ENCODE measurements around the gene NUMBL.

Gene NUMBL

DNA sequence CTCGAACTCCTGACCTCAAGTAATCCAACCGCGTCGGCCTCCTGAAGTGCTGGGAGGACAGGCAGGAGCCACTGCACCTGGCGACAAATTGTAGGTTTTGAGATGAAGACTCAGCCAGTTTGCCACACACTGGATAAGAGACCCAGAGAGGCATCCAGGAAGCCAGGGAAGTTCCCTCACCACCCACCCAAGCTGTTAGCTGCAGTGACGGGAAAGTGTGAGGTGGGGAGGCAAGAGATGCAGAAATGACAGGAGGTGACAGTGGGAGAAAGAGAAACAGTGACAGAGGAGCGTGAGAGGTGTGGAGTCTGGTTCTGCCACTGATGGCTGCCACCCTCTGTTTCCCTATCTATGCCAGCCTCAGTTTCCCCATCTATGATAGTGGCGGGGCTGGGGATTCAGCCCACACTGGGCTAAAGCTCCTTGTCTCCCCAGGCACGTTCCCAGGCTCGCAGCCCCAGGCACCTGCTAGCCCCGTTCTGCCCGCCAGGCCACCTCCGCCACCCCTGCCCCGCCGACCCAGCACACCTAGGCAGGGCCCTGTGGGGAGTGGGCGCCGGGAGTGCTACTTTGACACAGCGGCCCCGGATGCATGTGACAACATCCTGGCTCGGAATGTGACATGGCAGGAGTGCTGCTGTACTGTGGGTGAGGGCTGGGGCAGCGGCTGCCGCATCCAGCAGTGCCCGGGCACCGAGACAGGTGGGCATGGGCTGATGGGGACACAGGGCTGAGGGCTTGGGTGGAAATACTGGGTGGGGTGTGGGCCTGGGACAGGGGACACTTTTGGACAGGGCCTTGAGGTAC is 68.3 kb downstream of the NUMBL start:
- no peak for DNase-seq (ENCODE audit: low read depth in 1 of 2, low spot score in 1 of 2)
- Histone ChIP-seq H3K4me3 (replicated peaks; ENCODE audit: insufficient read depth, low read length) (no peak overlapping the region), H3K27ac (replicated peaks) (no peak overlapping the region), H3K27me3 (ENCODE audit: insufficient read depth, poor library complexity, severe bottlenecking) (no peaks in the 10 kb centered on the region)
- TF ChIP-seq GABPA (IDR thresholded peaks at IDR 0.05; ENCODE audit: low read depth) (no peak), POLR2AphosphoS5 (IDR thresholded peaks at IDR 0.05; ENCODE audit: low read depth) (no peak), SPI1 (IDR thresholded peaks at IDR 0.05; ENCODE audit: borderline replicate concordance, low read depth) (no peak)
- TF ChIP-seq, protein P1, sequence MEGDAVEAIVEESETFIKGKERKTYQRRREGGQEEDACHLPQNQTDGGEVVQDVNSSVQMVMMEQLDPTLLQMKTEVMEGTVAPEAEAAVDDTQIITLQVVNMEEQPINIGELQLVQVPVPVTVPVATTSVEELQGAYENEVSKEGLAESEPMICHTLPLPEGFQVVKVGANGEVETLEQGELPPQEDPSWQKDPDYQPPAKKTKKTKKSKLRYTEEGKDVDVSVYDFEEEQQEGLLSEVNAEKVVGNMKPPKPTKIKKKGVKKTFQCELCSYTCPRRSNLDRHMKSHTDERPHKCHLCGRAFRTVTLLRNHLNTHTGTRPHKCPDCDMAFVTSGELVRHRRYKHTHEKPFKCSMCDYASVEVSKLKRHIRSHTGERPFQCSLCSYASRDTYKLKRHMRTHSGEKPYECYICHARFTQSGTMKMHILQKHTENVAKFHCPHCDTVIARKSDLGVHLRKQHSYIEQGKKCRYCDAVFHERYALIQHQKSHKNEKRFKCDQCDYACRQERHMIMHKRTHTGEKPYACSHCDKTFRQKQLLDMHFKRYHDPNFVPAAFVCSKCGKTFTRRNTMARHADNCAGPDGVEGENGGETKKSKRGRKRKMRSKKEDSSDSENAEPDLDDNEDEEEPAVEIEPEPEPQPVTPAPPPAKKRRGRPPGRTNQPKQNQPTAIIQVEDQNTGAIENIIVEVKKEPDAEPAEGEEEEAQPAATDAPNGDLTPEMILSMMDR (IDR thresholded peaks at IDR 0.05; ENCODE audit: insufficient read depth, low read length), result no peak
- TF ChIP-seq, protein P2, sequence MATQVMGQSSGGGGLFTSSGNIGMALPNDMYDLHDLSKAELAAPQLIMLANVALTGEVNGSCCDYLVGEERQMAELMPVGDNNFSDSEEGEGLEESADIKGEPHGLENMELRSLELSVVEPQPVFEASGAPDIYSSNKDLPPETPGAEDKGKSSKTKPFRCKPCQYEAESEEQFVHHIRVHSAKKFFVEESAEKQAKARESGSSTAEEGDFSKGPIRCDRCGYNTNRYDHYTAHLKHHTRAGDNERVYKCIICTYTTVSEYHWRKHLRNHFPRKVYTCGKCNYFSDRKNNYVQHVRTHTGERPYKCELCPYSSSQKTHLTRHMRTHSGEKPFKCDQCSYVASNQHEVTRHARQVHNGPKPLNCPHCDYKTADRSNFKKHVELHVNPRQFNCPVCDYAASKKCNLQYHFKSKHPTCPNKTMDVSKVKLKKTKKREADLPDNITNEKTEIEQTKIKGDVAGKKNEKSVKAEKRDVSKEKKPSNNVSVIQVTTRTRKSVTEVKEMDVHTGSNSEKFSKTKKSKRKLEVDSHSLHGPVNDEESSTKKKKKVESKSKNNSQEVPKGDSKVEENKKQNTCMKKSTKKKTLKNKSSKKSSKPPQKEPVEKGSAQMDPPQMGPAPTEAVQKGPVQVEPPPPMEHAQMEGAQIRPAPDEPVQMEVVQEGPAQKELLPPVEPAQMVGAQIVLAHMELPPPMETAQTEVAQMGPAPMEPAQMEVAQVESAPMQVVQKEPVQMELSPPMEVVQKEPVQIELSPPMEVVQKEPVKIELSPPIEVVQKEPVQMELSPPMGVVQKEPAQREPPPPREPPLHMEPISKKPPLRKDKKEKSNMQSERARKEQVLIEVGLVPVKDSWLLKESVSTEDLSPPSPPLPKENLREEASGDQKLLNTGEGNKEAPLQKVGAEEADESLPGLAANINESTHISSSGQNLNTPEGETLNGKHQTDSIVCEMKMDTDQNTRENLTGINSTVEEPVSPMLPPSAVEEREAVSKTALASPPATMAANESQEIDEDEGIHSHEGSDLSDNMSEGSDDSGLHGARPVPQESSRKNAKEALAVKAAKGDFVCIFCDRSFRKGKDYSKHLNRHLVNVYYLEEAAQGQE (IDR thresholded peaks at IDR 0.05; ENCODE audit: insufficient replicate concordance, low read depth), result no peak

DNA sequence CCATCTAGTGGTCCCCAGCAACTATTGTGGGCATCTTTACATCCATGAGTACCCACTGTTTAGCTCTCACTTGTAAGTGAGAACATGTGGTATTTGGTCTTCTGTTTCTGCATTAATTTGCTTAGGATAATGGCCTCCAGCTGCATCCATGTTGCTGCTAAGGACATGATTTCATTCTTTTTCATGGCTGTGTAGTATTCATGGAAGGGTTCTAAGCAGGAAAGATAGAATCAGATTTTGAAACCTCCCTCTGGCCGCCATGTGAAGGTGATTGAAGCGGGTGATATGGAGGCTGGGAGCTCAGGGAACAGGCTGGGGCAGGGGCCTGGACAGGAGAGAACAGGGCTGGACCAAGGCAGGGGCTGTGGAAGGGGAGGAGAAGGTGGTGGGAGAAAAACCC is 69.2 kb downstream of the NUMBL start:
- no peak for DNase-seq (ENCODE audit: low read depth in 1 of 2, low spot score in 1 of 2)
- Histone ChIP-seq H3K4me3 (replicated peaks; ENCODE audit: insufficient read depth, low read length) (no peak overlapping the region), H3K27ac (replicated peaks) (no peak overlapping the region), H3K27me3 (ENCODE audit: insufficient read depth, poor library complexity, severe bottlenecking) (no peaks in the 10 kb centered on the region)
- no peak for TF ChIP-seq POLR2AphosphoS5 (IDR thresholded peaks at IDR 0.05; ENCODE audit: low read depth)
- TF ChIP-seq, protein P1 (IDR thresholded peaks at IDR 0.05; ENCODE audit: insufficient read depth, low read length), result no peak
- TF ChIP-seq, protein P2 (IDR thresholded peaks at IDR 0.05; ENCODE audit: insufficient replicate concordance, low read depth), result no peak
- no peak for TF ChIP-seq GABPA (IDR thresholded peaks at IDR 0.05; ENCODE audit: low read depth)

DNA sequence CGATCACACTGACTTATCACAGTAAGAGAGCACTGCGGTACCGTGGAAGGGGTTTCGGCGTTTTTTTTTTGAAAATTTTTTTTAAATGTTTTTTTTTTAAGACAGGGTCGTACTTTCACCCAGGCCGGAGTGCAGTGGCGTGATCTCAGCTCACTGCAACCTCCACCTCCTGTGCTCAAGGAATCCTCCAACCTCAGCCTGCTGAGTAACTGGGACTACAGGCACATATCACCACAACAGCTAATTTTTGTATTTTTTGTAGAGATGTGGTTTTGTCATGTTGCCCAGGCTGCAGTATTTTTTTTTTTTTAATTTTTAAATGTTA is 70.3 kb downstream of the NUMBL start:
- H3K4me3 ChIP-seq (replicated peaks; ENCODE audit: insufficient read depth, low read length), result no peak overlapping the region
- peaks cover 8% of the 10 kb centered on the region for H3K27me3 ChIP-seq (ENCODE audit: insufficient read depth, poor library complexity, severe bottlenecking)
- no peak overlapping the region for H3K27ac ChIP-seq (replicated peaks)
- TF ChIP-seq POLR2AphosphoS5 (IDR thresholded peaks at IDR 0.05; ENCODE audit: low read depth) (no peak), SPI1 (IDR thresholded peaks at IDR 0.05; ENCODE audit: borderline replicate concordance, low read depth) (no peak), GABPA (IDR thresholded peaks at IDR 0.05; ENCODE audit: low read depth) (no peak)
- TF ChIP-seq, protein P1 (IDR thresholded peaks at IDR 0.05; ENCODE audit: insufficient read depth, low read length), result no peak
- TF ChIP-seq, protein P2 (IDR thresholded peaks at IDR 0.05; ENCODE audit: insufficient replicate concordance, low read depth), result no peak
- no peak for DNase-seq (ENCODE audit: low read depth in 1 of 2, low spot score in 1 of 2)
